Measurements from ENCODE around the gene CCN6.
A peak's percentile ranks its signal among the peaks of the same experiment; 100 is the strongest.
"Not testable (repeated sequence)": the region's sequence is repeated elsewhere in the genome, so short reads cannot be mapped to it uniquely, and the experiment has no call there.

Gene CCN6

GRCh38 chr6:112049026-112049799, 4.7 kb upstream of the CCN6 start:
- TF ChIP-seq SUZ12 (IDR thresholded peaks at IDR 0.05) (no peak), PKNOX1 (IDR thresholded peaks at IDR 0.05) (0 out of 2 replicates have a peak, but pooled peaks have one; percentile 15)
- ChIA-PET CTCF (interaction anchor here (0.6 kb wide), 2 partner anchors 396 to 691 kb away, joined by 3 read pairs; no protein-coding TSS in a partner anchor), POLR2A (no interaction called here)
- no peak for DNase-seq (ENCODE audit: extremely low spot score)

- ChIA-PET CTCF (interaction anchor here (0.6 to 1.5 kb wide), 2 partner anchors 37 to 396 kb away, joined by 3 to 5 read pairs; partner anchors contain the start of genes FAM229B and TUBE1), POLR2A (interaction anchor here (1.4 kb wide), 1 partner anchor 38 kb away, joined by 5 read pairs; the partner anchor contains the start of genes FAM229B and TUBE1)
- no peak for TF ChIP-seq SP1 (IDR thresholded peaks at IDR 0.05)
- TF ChIP-seq CTBP1 (IDR thresholded peaks at IDR 0.05; ENCODE audit: borderline replicate concordance) = no peak
- TF ChIP-seq ELF4 (IDR thresholded peaks at IDR 0.05) = no peak
- TF ChIP-seq HDGF (IDR thresholded peaks at IDR 0.05; ENCODE audit: borderline replicate concordance) = no peak
- no peak for TF ChIP-seq L3MBTL2 (conservative IDR thresholded peaks at IDR 0.05)
- TF ChIP-seq FOXA1 (IDR thresholded peaks at IDR 0.05) = no peak
- TF ChIP-seq PKNOX1 (IDR thresholded peaks at IDR 0.05) = no peak
- TF ChIP-seq FOXM1 (IDR thresholded peaks at IDR 0.05; ENCODE audit: borderline replicate concordance) = no peak
- no peak for TF ChIP-seq LEF1 (IDR thresholded peaks at IDR 0.05; ENCODE audit: borderline replicate concordance)
- TF ChIP-seq BHLHE40 (IDR thresholded peaks at IDR 0.05; ENCODE audit: borderline replicate concordance) = no peak
- TF ChIP-seq NFRKB (IDR thresholded peaks at IDR 0.05) = no peak
- no peak for TF ChIP-seq FOXK2 (IDR thresholded peaks at IDR 0.05)
- no peak for TF ChIP-seq ZNF384 (IDR thresholded peaks at IDR 0.05)
- TF ChIP-seq ARNT (IDR thresholded peaks at IDR 0.05) = no peak
- DNase-seq (ENCODE audit: extremely low spot score) = no peak
Observed at GRCh38 chr6:112049996-112050395, 3.9 kb upstream of the CCN6 start.

GRCh38 chr6:112050429-112050828, 3.5 kb upstream of the CCN6 start:
- CTCF ChIA-PET = interaction anchor here (1.5 kb wide), 1 partner anchor 37 kb away, joined by 5 read pairs; the partner anchor contains the start of genes FAM229B and TUBE1
- POLR2A ChIA-PET = interaction anchor here (1.4 kb wide), 1 partner anchor 37 kb away, joined by 5 read pairs; the partner anchor contains the start of genes FAM229B and TUBE1
- no peak for DNase-seq (ENCODE audit: extremely low spot score)
- no peak for TF ChIP-seq ARNT (IDR thresholded peaks at IDR 0.05)
- no peak for TF ChIP-seq CTBP1 (IDR thresholded peaks at IDR 0.05; ENCODE audit: borderline replicate concordance)
- no peak for TF ChIP-seq LEF1 (IDR thresholded peaks at IDR 0.05; ENCODE audit: borderline replicate concordance)
- no peak for TF ChIP-seq PKNOX1 (IDR thresholded peaks at IDR 0.05)
- no peak for TF ChIP-seq TARDBP (IDR thresholded peaks at IDR 0.05)
- TF ChIP-seq L3MBTL2 (conservative IDR thresholded peaks at IDR 0.05) = no peak
- no peak for TF ChIP-seq FOXK2 (IDR thresholded peaks at IDR 0.05)
- TF ChIP-seq ZNF384 (IDR thresholded peaks at IDR 0.05) = no peak

GRCh38 chr6:112051251-112051740, 2.6 kb upstream of the CCN6 start:
- POLR2A ChIA-PET = interaction anchor here (1.4 kb wide), 1 partner anchor 36 kb away, joined by 5 read pairs; the partner anchor contains the start of genes FAM229B and TUBE1
- DNase-seq (ENCODE audit: extremely low spot score) = not testable (repeated sequence)
- CTCF ChIA-PET = interaction anchor here (0.6 to 1.5 kb wide), 2 partner anchors 16 to 36 kb away, joined by 3 to 5 read pairs; partner anchors contain the start of genes FAM229B and TUBE1

- CTCF ChIA-PET = interaction anchor here (1.1 kb wide), 1 partner anchor 11 kb away, joined by 3 read pairs; no protein-coding TSS in a partner anchor
- POLR2A ChIA-PET = no interaction called here
- TF ChIP-seq LEF1 (IDR thresholded peaks at IDR 0.05; ENCODE audit: borderline replicate concordance) = no peak
- TF ChIP-seq HDGF (IDR thresholded peaks at IDR 0.05; ENCODE audit: borderline replicate concordance) = no peak
- no peak for TF ChIP-seq SP1 (IDR thresholded peaks at IDR 0.05)
- no peak for TF ChIP-seq PKNOX1 (IDR thresholded peaks at IDR 0.05)
- no peak for TF ChIP-seq ARNT (IDR thresholded peaks at IDR 0.05)
- TF ChIP-seq FOXK2 (IDR thresholded peaks at IDR 0.05) = no peak
- no peak for TF ChIP-seq SUZ12 (IDR thresholded peaks at IDR 0.05)
- no peak for TF ChIP-seq L3MBTL2 (conservative IDR thresholded peaks at IDR 0.05)
- TF ChIP-seq FOXA1 (IDR thresholded peaks at IDR 0.05) = no peak
- TF ChIP-seq BHLHE40 (IDR thresholded peaks at IDR 0.05; ENCODE audit: borderline replicate concordance) = no peak
- no peak for TF ChIP-seq CTBP1 (IDR thresholded peaks at IDR 0.05; ENCODE audit: borderline replicate concordance)
- TF ChIP-seq ZNF384 (IDR thresholded peaks at IDR 0.05) = no peak
- no peak for TF ChIP-seq FOXM1 (IDR thresholded peaks at IDR 0.05; ENCODE audit: borderline replicate concordance)
- no peak for TF ChIP-seq TARDBP (IDR thresholded peaks at IDR 0.05)
- no peak for TF ChIP-seq ELF4 (IDR thresholded peaks at IDR 0.05)
- TF ChIP-seq NFRKB (IDR thresholded peaks at IDR 0.05) = no peak
- no peak for DNase-seq (ENCODE audit: extremely low spot score)
Observed at GRCh38 chr6:112054555-112055190, 769 bp downstream of the CCN6 start.

All from HEK293T (cell line).